ENCODE results near the gene ARNT2. TPM values are rescaled to one million over a fixed set of nuclear protein-coding genes. Genes with fewer than 3 reads are reported as not detected.
A peak's percentile ranks its signal among the peaks of the same experiment; 100 is the strongest.

The ARNT2 gene
- total RNA-seq, 4 donors from 2014 or later = 5.1 to 8.8 (median 6.8) TPM

DNA sequence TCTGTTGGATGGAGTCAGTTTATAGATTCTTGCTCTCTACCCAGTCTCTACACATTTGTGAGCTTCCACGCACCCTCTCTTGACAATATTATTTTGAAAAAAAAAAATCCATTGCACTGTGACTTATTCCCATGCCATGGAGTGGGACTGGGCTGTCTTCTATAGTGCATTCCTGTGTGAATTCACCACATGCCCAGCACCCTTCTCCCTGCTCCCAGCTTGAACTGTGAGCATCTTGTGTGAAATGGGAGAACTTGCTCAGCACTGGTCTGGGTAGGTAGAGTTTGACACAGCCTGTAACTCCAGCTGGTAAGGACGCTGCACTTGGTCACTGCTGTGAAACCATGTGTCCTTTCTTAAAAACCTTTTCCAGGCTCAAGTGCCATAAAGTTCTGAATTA lies 91.9 kb downstream of the ARNT2 start:
- H3K9me3 ChIP-seq = no peaks in the 10 kb centered on the region
- no peak for TF ChIP-seq CTCF (IDR thresholded peaks at IDR 0.05)
- TF ChIP-seq POLR2A (IDR thresholded peaks at IDR 0.05) = no peak
- no peak for TF ChIP-seq EP300 (IDR thresholded peaks at IDR 0.05)
- no peak overlapping the region for H3K27ac ChIP-seq
- peaks cover 0 to 3% (median 0%) of the 10 kb centered on the region in 4 donors for H3K4me1 ChIP-seq
- DNase-seq (ENCODE audit: low spot score in 2 of 2) = no peak
- H3K27me3 ChIP-seq = no peaks in the 10 kb centered on the region
- no peaks in the 10 kb centered on the region for H3K36me3 ChIP-seq
- 92 to 96% methylated on average over 2 of the region's 2 CpGs for WGBS, 2 donors
- H3K4me3 ChIP-seq = no peak overlapping the region

DNA sequence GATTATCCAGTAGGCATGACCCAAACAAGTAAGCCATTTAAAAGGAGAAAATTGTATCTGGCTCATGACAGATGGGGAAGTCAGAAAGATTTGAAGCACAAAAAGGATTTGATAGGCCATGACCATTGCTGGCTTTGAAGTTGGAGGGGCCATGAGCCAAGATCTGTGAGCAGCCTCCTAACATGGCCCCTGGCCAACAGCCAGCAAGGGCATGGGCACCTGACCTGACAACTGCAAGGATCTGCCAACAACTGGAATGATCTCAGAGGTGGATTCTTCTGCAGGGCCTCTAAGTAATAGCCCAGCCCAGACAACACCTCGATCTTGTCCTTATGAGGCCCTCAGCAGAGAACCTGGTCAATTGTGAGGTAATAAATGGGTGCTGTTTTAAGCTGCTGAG lies 93.0 kb downstream of the ARNT2 start:
- no peak overlapping the region for H3K27ac ChIP-seq
- no peaks in the 10 kb centered on the region for H3K36me3 ChIP-seq
- H3K4me3 ChIP-seq = no peak overlapping the region
- no peaks in the 10 kb centered on the region for H3K27me3 ChIP-seq
- DNase-seq (ENCODE audit: low spot score in 2 of 2) = no peak
- H3K9me3 ChIP-seq = no peaks in the 10 kb centered on the region
- no peak for TF ChIP-seq EP300 (IDR thresholded peaks at IDR 0.05)
- TF ChIP-seq POLR2A (IDR thresholded peaks at IDR 0.05) = no peak
- TF ChIP-seq CTCF (IDR thresholded peaks at IDR 0.05) = no peak
- 90 to 100% methylated on average over 1 of the region's 1 CpG for WGBS, 2 donors
- H3K4me1 ChIP-seq = peaks cover 0 to 4% (median 0%) of the 10 kb centered on the region in 4 donors

- H3K36me3 ChIP-seq = peaks cover 0 to 3% (median 0%) of the 10 kb centered on the region in 3 donors
- H3K27ac ChIP-seq = peak overlapping the region in 2 of 4 donors; percentile 34 to 72
- no peak for DNase-seq (ENCODE audit: low spot score in 2 of 2)
- no peak overlapping the region for H3K4me3 ChIP-seq
- TF ChIP-seq CTCF (IDR thresholded peaks at IDR 0.05) (no peak), POLR2A (IDR thresholded peaks at IDR 0.05) (no peak), EP300 (IDR thresholded peaks at IDR 0.05) (no peak)
- peaks cover 0 to 6% (median 0%) of the 10 kb centered on the region in 4 donors for H3K4me1 ChIP-seq
- no peaks in the 10 kb centered on the region for H3K9me3 ChIP-seq
- 61 to 63% methylated on average over 4 of the region's 4 CpGs for WGBS, 2 donors
- no peaks in the 10 kb centered on the region for H3K27me3 ChIP-seq
Measured at GRCh38 chr15:80498652-80499051, 94.5 kb downstream of the ARNT2 start.

GRCh38 chr15:80500021-80500420 lies 95.8 kb downstream of the ARNT2 start:
- H3K9me3 ChIP-seq = peaks cover 0 to 4% (median 0%) of the 10 kb centered on the region in 4 donors
- WGBS, 2 donors = 23 to 41% methylated on average over 1 of the region's 1 CpG
- H3K4me3 ChIP-seq = no peak overlapping the region
- TF ChIP-seq EP300 (IDR thresholded peaks at IDR 0.05) (peak in 1 of 2 donors; percentile 64), CTCF (IDR thresholded peaks at IDR 0.05) (no peak), POLR2A (IDR thresholded peaks at IDR 0.05) (no peak)
- H3K27me3 ChIP-seq = no peaks in the 10 kb centered on the region
- H3K4me1 ChIP-seq = peaks cover 0 to 6% (median 0%) of the 10 kb centered on the region in 4 donors
- DNase-seq (ENCODE audit: low spot score in 2 of 2) = no peak
- H3K36me3 ChIP-seq = peaks cover 0 to 7% (median 0%) of the 10 kb centered on the region in 3 donors
- H3K27ac ChIP-seq = peak overlapping the region in 2 of 4 donors; percentile 60 to 72

- Histone ChIP-seq H3K4me1 (peaks cover 0 to 6% (median 0%) of the 10 kb centered on the region in 4 donors), H3K27ac (peak overlapping the region in 2 of 4 donors; percentile 72 to 73), H3K9me3 (peaks cover 0 to 6% (median 0%) of the 10 kb centered on the region in 4 donors), H3K27me3 (no peaks in the 10 kb centered on the region), H3K4me3 (no peak overlapping the region), H3K36me3 (peaks cover 0 to 7% (median 0%) of the 10 kb centered on the region in 3 donors)
- 79 to 81% methylated on average over 8 of the region's 8 CpGs for WGBS, 2 donors
- DNase-seq (ENCODE audit: low spot score in 2 of 2) = no peak
- TF ChIP-seq EP300 (IDR thresholded peaks at IDR 0.05) (no peak), POLR2A (IDR thresholded peaks at IDR 0.05) (no peak), CTCF (IDR thresholded peaks at IDR 0.05) (no peak)
Measured at GRCh38 chr15:80501476-80501875, 97.3 kb downstream of the ARNT2 start.
